Measurements from ENCODE around the gene TNFRSF25. TPM values are rescaled to one million over a fixed set of nuclear protein-coding genes. Genes with fewer than 3 reads are reported as not detected.

TNFRSF25 gene
- total and polyA plus RNA-seq, 2 of the 8 experiments (the other 6 are each of a cell fraction or from before 2014, with no cell fraction given): 10.7 to 19.5 TPM

DNA sequence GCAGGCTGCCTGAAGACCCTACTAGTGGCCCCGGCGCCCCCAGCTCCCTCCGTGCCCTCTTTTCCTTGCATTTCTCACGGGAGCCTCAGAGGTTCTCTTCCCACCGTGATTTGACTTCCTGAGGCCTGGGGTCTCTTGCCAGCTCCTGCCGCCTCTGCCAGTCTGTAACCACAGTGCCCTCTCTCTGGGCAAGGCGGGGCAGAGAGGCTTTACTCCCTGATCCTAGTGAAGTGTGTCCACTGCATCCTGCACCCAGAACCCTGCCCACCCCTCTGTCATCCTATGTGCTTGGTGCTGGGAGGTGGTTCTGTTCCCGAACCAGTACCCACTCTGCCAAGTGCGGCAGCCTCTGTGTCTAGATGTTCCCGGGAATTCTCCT lies 39.0 kb downstream of the TNFRSF25 start (continued):
- no peak for TF ChIP-seq BACH1 (IDR thresholded peaks at IDR 0.05; ENCODE audit: low read length)

Measured in H1 (cell line).